Activated T-cell treated with anti-CD3 and anti-CD28 coated beads for 24 hours (primary cell): ENCODE data around the gene C16orf90.

ENCODE experiments used
- DNase-seq: peaks from one replicate; pipeline ENCODE4 v3.0.0-alpha.2; 2020; ENCODE audit warnings: low read depth

The C16orf90 gene, protein sequence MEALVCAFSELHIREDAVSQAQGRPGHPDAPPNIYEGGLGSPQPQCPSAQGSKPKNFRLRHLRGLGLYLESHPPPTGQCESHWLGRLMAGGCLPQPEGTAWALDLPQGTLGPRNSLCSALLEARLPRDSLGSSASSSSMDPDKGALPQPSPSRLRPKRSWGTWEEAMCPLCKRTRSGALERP

DNA sequence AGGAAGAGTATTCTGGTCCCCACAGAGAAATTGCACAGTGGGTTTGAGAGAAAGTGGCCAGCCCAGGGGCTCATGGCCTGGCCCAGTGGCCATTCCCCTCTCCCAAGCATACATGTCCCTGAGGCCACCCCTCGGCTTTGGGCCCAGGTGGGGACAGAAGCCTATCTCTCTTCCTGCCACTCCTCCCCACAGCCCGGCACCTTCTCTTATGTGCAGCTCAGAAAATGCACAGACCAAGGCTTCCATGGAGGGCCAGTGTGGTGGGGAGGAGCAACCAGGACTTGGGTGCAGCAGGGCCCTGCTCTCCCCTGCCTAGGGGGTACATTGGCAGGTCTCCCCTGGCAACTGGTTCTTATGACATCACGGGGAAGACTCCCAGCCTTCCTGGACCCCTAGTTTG lies at the start of gene C16orf90:
TSS of gene C16orf90 (minus strand) at position 314 of the 400 bp plus-strand sequence. CDS start at position 246, 68 bp downstream.
- no peak for DNase-seq

DNA sequence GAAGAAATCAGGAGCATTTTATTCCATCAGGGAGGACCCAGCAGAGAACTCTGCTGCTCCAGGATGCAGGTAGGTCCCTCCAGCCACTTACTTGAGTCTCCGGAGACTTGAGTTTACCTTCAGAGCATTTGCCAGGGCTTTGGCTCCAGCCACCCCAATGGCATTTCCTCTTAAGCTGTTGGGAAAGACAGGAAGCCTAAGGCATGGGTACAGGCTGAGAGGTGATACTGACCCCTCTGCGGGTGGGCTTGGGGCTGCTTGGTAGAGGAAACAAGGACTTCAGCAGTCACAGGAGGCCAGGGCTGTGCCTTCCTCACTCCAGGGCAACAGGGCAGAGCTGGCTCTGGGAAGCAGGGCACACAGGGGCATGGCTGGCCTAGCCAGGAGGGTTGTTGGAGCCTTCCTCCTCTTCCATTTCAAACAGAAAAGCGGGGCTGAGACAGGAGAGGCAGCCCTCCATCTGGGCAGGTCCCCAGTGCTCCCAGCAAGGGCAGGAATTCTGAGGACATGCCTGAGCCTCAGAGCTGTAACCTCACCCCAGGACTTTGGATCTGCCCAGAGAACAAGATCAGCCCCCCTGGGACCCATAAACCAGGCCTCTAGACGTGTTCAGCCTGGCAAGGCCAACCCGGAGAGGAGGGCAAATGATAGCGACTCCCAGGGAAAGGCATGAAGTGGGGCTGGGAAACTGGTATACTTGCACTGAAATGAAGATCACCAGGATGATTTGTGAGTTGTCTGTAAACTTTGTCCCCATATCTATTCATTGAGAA lies 47.5 kb upstream of the C16orf90 start:
- no peak for DNase-seq

DNA sequence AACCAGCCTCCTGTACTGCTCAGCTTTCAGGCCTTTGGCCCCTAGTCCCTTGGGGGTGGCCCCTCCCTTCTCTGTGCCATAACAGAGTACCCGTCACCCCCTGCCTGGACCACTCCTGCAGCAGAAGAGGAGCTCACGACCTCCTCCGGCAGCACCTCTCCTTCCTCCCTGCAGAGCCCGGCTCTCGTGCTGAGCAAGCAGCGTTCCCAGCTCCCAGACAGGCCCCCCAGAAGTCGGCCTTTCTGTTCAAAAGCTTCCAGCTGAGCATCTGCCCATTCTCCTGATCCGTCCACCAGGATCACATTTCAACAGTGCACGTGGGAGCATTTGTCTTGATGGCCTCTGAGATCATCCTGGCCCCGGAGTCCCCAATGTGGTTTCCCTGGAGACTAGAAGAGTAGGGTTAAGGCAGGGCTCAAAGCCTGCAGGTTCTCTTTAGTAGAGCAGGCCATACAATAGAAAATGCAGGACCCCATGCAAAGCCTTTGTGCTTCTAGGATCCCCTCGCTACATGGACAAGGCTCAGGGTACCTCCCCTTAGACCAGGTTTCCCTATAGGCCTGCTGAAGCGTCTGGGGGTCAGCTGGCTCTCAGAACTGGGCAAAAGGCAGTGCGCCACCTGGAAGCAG lies 46.4 kb upstream of the C16orf90 start:
- DNase-seq = no peak

DNA sequence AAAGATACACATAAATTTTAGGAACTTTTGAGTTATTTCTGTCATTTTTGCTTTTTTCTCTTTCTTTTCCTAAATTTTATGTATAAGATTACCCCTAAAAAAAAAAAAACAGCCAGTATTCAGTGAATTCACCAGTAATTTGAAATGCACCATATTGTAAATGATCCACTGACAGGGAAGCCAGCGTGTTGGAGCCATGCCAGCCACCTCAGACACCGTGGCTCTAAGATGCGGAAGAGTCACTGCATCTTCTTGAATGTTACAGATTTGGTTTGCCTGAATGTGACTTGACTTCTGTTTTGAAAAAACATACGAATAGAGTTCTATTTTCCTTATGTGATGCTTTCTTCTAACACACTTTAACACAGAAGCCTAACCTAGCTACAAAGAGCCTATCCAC lies 42.9 kb upstream of the C16orf90 start:
- no peak for DNase-seq

DNA sequence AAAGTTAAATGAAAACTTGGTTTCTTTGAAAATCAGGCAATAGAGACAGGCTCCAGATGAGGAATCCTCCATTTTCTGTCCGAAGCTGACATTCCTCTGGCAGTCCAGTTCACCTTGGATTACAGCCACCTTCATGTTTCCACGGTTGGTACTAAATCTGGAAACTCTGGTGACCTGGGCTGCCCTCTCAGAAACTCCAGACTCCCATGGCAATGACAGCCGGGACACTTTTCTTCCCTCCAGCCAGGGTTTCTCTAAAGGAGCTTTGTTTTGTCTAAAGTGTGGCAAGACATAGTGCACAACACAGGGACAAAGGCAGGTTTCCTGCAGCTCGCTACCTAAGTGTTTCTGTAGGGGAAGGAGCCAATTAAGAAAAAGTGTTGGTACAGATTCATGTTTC lies 41.6 kb upstream of the C16orf90 start:
- DNase-seq = no peak

DNA sequence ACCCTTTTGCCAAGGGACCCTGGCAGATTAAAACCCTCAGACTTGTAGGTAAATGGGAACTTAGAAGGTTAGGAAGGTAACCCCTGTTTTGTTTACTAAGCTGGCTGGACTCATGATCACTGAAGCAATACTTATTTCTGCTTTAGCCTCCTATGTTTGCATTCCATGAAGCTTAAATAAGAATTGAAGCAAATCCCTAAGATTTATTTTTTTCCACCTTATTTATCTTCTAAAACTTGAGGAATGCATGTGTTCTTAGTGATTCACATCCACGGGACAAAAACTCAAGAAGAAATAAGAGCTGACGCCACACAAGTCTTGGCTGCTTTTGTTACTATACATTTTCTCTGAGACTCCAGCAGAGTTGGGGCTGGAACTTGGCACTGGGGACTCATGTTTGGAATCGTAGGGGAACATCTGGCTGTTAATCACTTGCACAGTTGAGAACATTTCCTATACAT lies 41.0 kb upstream of the C16orf90 start:
- no peak for DNase-seq

DNA sequence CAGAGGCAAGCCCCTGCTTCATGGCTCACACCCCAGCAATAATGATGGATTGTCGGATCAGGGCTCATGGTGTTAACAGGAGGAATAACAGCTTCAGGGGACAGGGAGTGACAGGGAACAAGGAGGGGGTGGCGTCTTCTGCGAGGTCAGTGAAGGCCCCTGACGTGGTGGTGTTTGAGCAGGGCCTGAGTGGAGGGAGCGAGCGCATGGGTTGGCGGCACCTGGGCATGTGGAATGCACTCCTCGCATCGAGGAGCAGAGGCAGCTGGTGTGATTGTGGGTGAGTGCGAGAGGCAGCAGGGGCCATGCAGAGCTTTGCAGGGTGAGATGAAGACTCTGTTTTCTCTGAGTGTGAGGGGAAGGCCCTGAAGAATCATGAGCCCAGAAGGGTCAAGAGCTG lies 38.8 kb upstream of the C16orf90 start:
- DNase-seq = no peak

DNA sequence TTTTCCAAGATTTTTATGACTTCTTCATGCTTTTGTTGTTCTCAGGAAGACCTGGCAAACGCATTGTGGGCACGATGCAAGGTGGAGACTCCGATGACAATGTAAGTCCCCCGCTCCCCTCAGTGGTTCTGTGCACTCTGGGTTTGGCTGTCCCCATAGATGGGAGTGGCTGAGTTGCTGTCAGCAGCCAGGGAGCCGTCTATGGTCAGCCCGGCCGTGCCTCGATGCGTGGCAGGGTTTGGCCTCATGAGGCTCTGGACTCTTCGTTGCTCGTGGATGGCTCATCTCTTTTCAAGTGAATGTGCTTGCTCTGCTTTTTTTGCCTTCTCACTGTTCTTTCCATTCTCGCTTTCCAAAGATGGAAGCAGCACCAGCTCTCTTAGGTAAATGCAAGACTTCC lies 37.5 kb upstream of the C16orf90 start:
- no peak for DNase-seq

DNA sequence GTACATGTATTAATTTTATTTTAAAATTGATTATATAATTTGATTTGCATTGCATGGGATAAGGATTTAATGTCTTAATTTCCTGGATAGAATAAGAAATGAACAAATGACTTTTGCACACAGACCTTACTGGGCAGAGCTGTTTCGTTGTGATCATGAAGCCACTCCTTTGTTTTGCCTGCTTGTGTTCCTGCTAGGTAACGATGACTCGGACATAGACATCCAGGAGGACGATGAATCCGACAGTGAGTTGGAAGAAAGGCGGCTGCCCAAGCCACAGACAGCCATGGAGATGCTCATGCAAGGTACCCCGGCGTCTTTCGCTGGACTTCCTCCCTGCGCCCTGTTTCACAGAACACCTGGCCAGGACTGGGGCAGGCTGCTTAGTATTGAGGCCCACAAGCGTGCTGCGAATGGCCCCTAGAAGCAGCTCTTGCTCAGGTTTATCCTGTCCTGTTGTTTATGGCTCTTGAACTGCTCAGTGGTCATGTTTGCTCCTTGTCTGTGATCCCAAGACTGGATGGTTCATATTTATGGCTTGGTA lies 35.2 kb upstream of the C16orf90 start:
- no peak for DNase-seq

DNA sequence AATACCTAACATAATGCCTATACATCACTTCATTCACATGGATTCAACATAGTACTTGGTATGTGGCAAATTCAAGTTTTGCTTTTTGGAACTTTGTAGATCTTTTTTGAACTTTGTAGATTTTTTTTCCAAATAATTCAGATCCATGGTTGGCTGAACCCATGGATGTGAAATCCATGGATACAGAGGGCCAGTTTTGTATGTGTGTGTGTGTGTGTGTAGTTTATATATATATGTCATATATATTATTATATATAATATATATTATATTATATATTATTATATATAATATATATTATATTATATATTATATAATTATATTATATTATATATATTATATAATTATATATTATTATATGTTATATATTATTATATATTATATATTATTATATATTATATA lies 33.9 kb upstream of the C16orf90 start:
- no peak for DNase-seq

DNA sequence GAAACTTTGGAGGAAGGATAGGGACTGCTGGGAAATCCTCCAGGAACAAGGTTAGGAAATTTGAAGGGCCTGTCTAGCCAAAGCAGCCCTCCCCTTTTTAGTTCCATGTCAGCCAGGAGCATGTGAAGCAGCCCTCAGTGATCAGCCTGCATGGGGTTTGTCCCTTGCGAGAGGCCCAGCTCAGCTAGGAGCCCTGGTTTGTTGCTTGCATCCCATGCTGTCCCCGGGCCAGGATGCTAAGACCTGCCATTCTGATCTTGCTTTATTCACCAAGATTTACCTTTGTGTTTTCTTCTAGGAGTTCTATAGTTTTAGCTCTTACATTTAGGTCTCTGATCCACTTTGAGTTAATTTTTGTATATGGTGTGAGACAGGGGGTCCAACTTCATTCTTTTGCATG lies 33.1 kb upstream of the C16orf90 start:
- DNase-seq = no peak

DNA sequence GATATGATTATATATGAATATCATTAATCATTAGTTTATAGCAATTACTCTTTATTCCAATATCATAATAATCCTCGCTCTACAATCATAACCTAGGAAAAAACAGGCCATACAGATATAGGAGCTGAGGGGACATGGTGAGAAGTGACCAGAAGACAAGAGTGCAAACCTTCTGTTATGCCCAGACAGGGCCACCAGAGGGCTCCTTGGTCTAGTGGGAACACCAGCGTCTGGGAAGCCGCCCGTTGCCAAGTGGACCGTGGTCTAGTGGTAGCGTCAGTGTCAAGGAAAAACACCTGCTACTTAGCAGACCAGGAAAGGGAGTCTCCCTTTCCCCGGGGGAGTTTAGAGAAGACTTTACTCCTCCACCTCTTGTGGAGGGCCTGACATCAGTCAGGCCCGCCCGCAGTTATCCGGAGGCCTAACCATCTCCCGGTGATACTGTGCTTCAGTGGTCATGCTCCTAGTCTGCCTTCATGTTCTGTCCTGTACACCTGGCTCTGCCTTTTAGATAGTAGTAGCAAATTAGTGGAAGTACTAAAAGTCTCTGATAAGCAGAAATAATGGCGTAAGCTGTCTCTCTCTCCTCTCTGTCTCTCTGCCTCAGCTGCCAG lies 32.0 kb upstream of the C16orf90 start:
- DNase-seq = peak; percentile 42

DNA sequence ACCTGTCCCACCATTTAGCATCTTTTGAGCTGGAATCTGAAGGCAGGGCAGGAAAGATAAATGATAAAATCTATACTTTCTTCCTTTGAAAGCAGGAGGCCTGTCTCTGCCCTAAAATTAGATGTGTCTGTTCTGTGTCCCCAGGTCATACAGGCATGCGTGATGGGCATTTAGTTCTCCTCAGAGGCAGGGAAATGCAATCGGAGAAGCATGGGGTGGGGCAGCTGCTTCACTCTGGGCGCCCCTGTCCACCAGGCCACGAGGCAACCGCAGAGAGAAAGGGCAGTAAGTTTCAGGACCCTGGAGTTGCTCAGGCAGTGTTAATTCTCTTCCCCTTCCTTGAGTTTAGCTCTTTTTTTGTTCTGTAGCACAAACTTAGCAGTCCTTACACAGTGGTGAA lies 30.7 kb upstream of the C16orf90 start:
- DNase-seq = no peak

DNA sequence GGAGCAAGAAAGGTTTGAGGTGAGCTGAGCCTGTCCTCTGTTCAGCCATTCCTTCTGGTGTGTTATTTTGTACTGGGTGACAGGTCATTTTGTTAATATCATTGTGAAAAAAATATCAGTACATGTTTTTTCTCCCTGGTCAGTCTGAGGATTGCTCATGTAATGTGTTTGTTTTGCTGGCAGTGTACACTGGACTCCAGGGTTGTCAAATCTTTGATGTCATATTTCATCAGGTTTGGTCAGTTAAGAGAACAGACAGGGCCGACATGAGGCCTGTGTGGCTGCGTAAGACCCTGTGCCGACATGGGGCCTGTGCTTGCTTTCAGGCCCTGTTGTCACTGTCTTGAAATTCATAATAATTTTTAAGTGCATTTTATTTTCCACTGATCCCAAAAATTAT lies 28.0 kb upstream of the C16orf90 start:
- DNase-seq = no peak

DNA sequence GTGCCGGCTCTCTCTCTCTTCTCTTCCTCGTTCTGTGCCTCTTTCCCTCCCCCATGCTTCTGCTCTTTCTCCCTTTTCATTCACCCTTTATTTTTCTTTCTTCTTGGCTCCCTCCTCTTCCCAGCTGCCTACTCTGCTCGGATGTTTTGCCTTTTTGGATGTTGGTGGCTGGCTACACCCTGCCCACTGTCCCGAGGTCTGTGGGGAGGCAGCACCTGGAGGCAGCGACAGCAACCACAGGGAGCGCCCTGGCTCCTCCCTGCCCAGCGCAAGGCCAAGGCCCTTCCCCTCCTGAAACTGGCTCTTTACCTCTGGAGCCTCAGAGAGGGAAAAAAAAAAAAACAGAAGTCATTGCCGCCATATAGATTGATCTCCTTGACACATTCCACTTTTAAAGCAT lies 25.6 kb upstream of the C16orf90 start:
- DNase-seq = no peak

DNA sequence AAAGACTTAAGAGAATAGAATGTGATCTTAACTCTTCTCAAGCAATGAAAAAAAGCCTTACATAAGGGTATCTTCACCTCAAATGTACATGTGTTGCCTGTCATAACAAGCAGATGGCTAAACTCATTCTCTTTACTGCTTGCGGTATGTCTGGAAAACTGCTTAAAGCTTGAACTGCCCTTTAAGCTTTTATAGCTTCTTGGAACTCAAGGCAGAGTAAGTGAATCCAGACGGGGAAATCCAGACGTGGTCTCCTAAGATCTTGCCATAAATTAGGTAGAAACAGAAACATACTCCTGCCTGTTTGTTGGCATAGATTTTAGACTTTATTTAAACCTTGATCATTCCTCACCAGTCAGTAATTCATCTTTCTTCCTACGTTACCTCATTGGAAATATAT lies 25.1 kb upstream of the C16orf90 start:
- no peak for DNase-seq

DNA sequence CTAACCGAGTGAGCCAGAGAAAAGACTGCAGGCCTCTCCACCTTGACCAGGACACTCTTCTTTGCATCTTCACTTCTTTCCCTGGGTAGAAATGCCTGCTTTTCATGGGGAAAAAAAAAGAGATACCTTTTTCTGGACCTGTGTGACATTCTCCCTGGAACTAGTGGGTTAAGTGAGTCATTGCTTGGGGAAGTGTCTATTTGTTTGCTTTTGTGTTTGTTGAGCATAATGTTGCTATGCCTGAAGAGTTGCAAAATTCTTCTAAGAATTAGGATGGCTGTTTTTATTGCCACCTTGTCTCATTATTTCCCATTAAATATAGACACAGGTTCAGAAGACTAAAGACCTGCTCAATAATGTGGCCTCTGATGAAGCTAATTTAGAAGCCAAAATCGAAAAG lies 24.3 kb upstream of the C16orf90 start:
- DNase-seq = no peak

DNA sequence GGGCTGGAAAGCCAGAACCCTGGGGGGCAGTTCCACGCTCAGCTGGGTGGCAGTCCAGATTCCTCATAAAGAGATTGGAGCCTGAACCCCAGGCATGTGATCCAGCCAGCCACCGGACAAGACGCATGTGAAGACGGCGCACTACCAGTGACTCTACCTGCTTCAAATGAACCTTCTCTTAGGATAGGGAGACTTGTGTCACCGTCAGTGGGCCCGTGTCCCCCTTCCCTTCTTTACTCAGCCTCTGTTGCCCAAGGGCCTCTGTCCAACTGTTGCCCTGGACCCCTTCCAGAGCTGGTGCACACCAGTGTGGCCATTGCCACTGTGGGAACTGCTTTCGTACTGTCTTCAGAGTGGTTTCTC lies 23.7 kb upstream of the C16orf90 start:
- no peak for DNase-seq

DNA sequence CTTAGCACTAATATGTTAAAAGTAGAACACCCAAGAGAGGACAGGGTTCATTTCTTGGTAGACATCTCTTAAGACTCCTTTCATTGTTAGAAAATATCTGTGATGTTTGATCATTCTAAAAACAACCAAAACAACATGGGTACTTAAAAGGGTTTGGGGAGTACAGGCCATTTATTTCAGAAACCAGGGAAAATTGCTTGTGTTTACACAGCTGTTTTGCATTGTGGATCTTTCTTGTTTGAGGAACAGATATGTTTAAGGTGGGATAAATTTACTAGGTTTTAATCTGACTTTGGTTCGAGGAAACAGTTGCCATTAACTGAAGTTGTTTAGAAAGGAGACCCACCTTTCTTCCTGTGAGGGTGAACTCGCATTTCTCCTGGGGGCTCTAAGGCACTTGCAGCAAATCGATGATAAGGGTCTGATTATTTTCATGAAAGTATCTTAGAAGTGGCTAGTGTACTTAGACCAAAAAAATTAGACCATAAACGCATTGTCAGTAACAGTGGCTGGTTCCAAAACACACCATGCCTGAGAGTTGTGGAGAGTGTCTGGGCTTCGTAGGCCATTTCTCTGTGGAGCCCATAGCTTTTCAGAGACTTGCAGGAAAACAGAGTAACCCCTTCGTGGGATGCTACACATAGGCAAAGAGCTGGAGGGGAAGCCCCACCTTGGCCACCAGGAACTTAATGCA lies 23.1 kb upstream of the C16orf90 start:
- DNase-seq = no peak

DNA sequence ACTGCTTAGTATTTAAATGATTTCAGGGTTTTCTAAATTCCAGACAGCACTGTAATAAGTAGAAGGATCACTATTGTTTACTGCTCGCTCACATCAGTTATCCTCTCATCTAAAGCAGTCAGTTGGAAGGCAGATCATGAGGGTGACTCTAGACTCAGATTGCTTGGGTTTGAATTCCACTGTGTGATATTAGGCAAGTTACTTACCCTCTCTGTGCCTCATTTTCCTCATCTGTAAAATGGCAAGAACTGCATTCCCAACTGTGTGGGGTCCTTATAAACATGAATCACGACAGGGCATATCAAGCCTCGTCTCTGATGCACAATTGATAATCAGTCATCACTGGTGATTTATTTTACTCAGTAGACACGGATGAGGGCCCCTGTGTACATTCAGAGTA lies 20.6 kb upstream of the C16orf90 start:
- no peak for DNase-seq

DNA sequence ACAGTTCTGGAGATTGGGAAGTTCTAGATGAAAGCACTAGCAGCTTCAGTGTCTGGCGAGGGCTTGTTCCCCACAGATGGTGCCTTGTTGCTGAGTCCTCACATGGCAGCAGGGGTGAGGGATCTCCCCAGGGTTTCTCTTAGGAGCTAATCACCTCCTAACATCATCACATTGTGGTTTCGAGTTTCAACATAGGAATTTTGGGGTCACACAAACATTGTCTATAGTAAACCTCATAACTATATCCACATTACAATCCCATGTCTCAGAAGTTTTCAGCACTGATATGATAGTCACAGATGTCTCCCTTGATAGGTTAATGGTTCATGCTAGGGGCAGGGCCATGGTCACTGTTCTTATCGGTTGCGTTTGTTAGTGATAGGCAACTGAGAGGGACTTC lies 19.3 kb upstream of the C16orf90 start:
- no peak for DNase-seq

DNA sequence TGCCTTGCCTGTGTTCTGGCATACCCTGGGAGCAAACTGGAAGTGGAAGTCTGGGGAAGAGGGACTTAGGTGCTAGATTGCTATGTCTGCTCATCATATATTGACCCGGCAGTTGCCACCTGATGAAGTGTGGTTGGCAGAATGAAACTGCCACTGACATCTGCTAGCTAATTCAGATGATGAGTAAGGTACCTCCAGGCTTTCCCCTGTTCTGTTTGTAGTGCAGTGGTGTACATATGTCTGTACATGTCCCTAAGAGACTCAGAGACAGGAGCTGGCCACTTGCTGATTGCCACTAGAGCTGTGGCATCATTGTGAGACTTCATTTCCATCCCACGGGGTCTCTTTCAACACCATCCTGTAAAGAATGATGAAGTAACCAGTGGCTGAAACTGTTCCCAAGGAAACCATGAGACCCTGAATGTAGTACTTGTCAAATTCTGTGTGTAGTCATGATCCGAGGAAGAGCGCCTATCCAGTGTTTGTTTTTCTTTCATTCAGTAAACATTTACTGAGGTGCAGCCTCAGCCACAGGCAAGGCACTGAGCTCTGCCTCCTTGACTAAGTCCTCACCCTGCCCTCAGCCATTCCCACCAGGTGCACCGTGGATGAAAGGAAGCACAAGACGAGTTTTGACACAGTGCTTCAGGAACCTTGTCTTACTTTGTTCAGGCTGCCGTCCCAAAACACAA lies 18.7 kb upstream of the C16orf90 start:
- DNase-seq = no peak
